ENCODE data around the gene PRRT4.
A peak's percentile ranks its signal among the peaks of the same experiment; 100 is the strongest.

PRRT4 gene

GRCh38 chr7:128361411-128362379 is at the start of gene PRRT4:
PRRT4 (minus strand) TSS chr7:128361690.
- H3K9me3 ChIP-seq (ENCODE audit: low read length) = no peaks in the 10 kb centered on the region
- peaks cover 67% of the 10 kb centered on the region for H3K27me3 ChIP-seq (ENCODE audit: insufficient read depth, low read length)
- H3K36me3 ChIP-seq (ENCODE audit: insufficient read depth, low read length) = no peaks in the 10 kb centered on the region
- H3K4me3 ChIP-seq (ENCODE audit: low read length) = peak within 1 kb of the TSS; percentile 49
- peaks cover 20% of the 10 kb centered on the region for H3K4me1 ChIP-seq (ENCODE audit: insufficient read depth, low read length)
- H2AFZ ChIP-seq (ENCODE audit: low read depth, low read length) = peak within 1 kb of the TSS; percentile 48

GRCh38 chr7:128410451-128410753 is 48.9 kb upstream of the PRRT4 start:
- Histone ChIP-seq H3K36me3 (ENCODE audit: insufficient read depth, low read length) (no peaks in the 10 kb centered on the region), H3K9me3 (ENCODE audit: low read length) (no peaks in the 10 kb centered on the region), H3K4me1 (ENCODE audit: insufficient read depth, low read length) (peaks cover 26% of the 10 kb centered on the region), H3K27me3 (ENCODE audit: insufficient read depth, low read length) (peaks cover 7% of the 10 kb centered on the region), H2AFZ (ENCODE audit: low read depth, low read length) (peak overlapping the region; percentile 65), H3K4me3 (ENCODE audit: low read length) (peak overlapping the region; percentile 66)

- H2AFZ ChIP-seq (ENCODE audit: low read depth, low read length) = peak within 1 kb of the TSS; percentile 78
- no peaks in the 10 kb centered on the region for H3K36me3 ChIP-seq (ENCODE audit: insufficient read depth, low read length)
- no peaks in the 10 kb centered on the region for H3K9me3 ChIP-seq (ENCODE audit: low read length)
- H3K4me1 ChIP-seq (ENCODE audit: insufficient read depth, low read length) = peaks cover 32% of the 10 kb centered on the region
- peak within 1 kb of the TSS; percentile 66 for H3K4me3 ChIP-seq (ENCODE audit: low read length)
- H3K27me3 ChIP-seq (ENCODE audit: insufficient read depth, low read length) = peaks cover 7% of the 10 kb centered on the region
Observed at GRCh38 chr7:128409596-128410450, 48.3 kb upstream of the PRRT4 start, which contains the start of gene IMPDH1. IMPDH1 (minus strand) TSS chr7:128409982; CDS start chr7:128409901, 81 bp downstream.

GRCh38 chr7:128408709-128409595 is 47.5 kb upstream of the PRRT4 start:
- H3K36me3 ChIP-seq (ENCODE audit: insufficient read depth, low read length) = no peaks in the 10 kb centered on the region
- peak overlapping the region; percentile 66 for H3K4me3 ChIP-seq (ENCODE audit: low read length)
- H3K4me1 ChIP-seq (ENCODE audit: insufficient read depth, low read length) = peaks cover 41% of the 10 kb centered on the region
- H3K27me3 ChIP-seq (ENCODE audit: insufficient read depth, low read length) = peaks cover 7% of the 10 kb centered on the region
- no peaks in the 10 kb centered on the region for H3K9me3 ChIP-seq (ENCODE audit: low read length)
- peak overlapping the region; percentile 78 for H2AFZ ChIP-seq (ENCODE audit: low read depth, low read length)

- Histone ChIP-seq H3K36me3 (ENCODE audit: insufficient read depth, low read length) (no peaks in the 10 kb centered on the region), H3K4me3 (ENCODE audit: low read length) (peak overlapping the region; percentile 66), H3K4me1 (ENCODE audit: insufficient read depth, low read length) (peaks cover 41% of the 10 kb centered on the region), H3K9me3 (ENCODE audit: low read length) (no peaks in the 10 kb centered on the region), H3K27me3 (ENCODE audit: insufficient read depth, low read length) (peaks cover 7% of the 10 kb centered on the region), H2AFZ (ENCODE audit: low read depth, low read length) (no peak overlapping the region)
Observed at GRCh38 chr7:128407751-128408708, 46.5 kb upstream of the PRRT4 start.

GRCh38 chr7:128407233-128407589 is 45.7 kb upstream of the PRRT4 start:
- Histone ChIP-seq H3K4me3 (ENCODE audit: low read length) (no peak overlapping the region), H3K36me3 (ENCODE audit: insufficient read depth, low read length) (no peaks in the 10 kb centered on the region), H3K27me3 (ENCODE audit: insufficient read depth, low read length) (peaks cover 7% of the 10 kb centered on the region), H3K4me1 (ENCODE audit: insufficient read depth, low read length) (peaks cover 41% of the 10 kb centered on the region), H3K9me3 (ENCODE audit: low read length) (no peaks in the 10 kb centered on the region), H2AFZ (ENCODE audit: low read depth, low read length) (no peak overlapping the region)

- no peaks in the 10 kb centered on the region for H3K9me3 ChIP-seq (ENCODE audit: low read length)
- no peak overlapping the region for H2AFZ ChIP-seq (ENCODE audit: low read depth, low read length)
- H3K4me3 ChIP-seq (ENCODE audit: low read length) = no peak overlapping the region
- H3K36me3 ChIP-seq (ENCODE audit: insufficient read depth, low read length) = no peaks in the 10 kb centered on the region
- peaks cover 7% of the 10 kb centered on the region for H3K27me3 ChIP-seq (ENCODE audit: insufficient read depth, low read length)
- H3K4me1 ChIP-seq (ENCODE audit: insufficient read depth, low read length) = peaks cover 41% of the 10 kb centered on the region
Observed at GRCh38 chr7:128406314-128407232, 45.1 kb upstream of the PRRT4 start.

- Histone ChIP-seq H3K4me3 (ENCODE audit: low read length) (peak overlapping the region; percentile 77), H3K9me3 (ENCODE audit: low read length) (no peaks in the 10 kb centered on the region), H3K36me3 (ENCODE audit: insufficient read depth, low read length) (peaks cover 7% of the 10 kb centered on the region), H2AFZ (ENCODE audit: low read depth, low read length) (peak overlapping the region; percentile 69), H3K4me1 (ENCODE audit: insufficient read depth, low read length) (peaks cover 41% of the 10 kb centered on the region), H3K27me3 (ENCODE audit: insufficient read depth, low read length) (peaks cover 7% of the 10 kb centered on the region)
Observed at GRCh38 chr7:128405471-128406313, 44.2 kb upstream of the PRRT4 start.

GRCh38 chr7:128404886-128405470 is 43.5 kb upstream of the PRRT4 start:
- no peaks in the 10 kb centered on the region for H3K9me3 ChIP-seq (ENCODE audit: low read length)
- H3K4me1 ChIP-seq (ENCODE audit: insufficient read depth, low read length) = peaks cover 37% of the 10 kb centered on the region
- peaks cover 14% of the 10 kb centered on the region for H3K36me3 ChIP-seq (ENCODE audit: insufficient read depth, low read length)
- peak overlapping the region; percentile 77 for H3K4me3 ChIP-seq (ENCODE audit: low read length)
- peaks cover 7% of the 10 kb centered on the region for H3K27me3 ChIP-seq (ENCODE audit: insufficient read depth, low read length)
- H2AFZ ChIP-seq (ENCODE audit: low read depth, low read length) = peak overlapping the region; percentile 69

- peaks cover 17% of the 10 kb centered on the region for H3K36me3 ChIP-seq (ENCODE audit: insufficient read depth, low read length)
- no peaks in the 10 kb centered on the region for H3K9me3 ChIP-seq (ENCODE audit: low read length)
- H3K27me3 ChIP-seq (ENCODE audit: insufficient read depth, low read length) = peaks cover 7% of the 10 kb centered on the region
- H2AFZ ChIP-seq (ENCODE audit: low read depth, low read length) = no peak overlapping the region
- H3K4me1 ChIP-seq (ENCODE audit: insufficient read depth, low read length) = peaks cover 34% of the 10 kb centered on the region
- H3K4me3 ChIP-seq (ENCODE audit: low read length) = peak overlapping the region; percentile 77
Observed at GRCh38 chr7:128404143-128404681, 42.7 kb upstream of the PRRT4 start.

All from neuron (in vitro differentiated cells).